Measurements from ENCODE around the gene IRAG1.

The IRAG1 gene

DNA sequence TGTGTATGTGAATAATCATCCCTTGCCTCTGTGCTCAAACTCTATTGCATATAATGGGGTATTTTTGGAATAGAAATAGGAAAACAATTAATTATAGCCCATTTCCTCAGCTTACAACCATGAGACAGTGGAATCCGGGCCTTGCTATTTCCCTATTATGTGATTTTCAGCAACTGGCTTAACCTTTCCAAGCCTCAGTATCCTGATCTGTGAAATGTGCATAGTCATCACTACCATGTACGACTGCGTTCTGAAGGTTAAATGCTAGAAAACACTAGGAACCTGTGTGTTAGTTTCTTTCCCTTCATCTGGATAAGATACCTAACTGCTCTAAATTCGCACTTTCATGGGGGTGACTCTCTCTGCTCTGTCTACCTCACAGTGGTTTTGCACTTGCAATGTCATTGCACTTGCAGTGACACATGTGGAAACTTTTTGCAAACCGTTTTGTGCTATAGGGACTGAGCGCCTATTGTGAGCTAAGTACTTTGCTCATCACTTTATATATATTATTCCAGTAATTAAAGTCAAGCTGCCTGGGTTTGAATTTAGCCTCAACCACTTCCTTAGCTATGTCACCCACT is 48.3 kb downstream of the IRAG1 start:
- TF ChIP-seq, protein P1, sequence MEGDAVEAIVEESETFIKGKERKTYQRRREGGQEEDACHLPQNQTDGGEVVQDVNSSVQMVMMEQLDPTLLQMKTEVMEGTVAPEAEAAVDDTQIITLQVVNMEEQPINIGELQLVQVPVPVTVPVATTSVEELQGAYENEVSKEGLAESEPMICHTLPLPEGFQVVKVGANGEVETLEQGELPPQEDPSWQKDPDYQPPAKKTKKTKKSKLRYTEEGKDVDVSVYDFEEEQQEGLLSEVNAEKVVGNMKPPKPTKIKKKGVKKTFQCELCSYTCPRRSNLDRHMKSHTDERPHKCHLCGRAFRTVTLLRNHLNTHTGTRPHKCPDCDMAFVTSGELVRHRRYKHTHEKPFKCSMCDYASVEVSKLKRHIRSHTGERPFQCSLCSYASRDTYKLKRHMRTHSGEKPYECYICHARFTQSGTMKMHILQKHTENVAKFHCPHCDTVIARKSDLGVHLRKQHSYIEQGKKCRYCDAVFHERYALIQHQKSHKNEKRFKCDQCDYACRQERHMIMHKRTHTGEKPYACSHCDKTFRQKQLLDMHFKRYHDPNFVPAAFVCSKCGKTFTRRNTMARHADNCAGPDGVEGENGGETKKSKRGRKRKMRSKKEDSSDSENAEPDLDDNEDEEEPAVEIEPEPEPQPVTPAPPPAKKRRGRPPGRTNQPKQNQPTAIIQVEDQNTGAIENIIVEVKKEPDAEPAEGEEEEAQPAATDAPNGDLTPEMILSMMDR (IDR thresholded peaks at IDR 0.05), result no peak
- TF ChIP-seq ZFX (IDR thresholded peaks at IDR 0.05; ENCODE audit: borderline replicate concordance), result no peak
- H3K27ac ChIP-seq, result no peak overlapping the region
